Lower lobe of right lung (tissue), 2 donors: Measurements from ENCODE around the gene ATG101. TPM values are rescaled to one million over a fixed set of nuclear protein-coding genes. Genes with fewer than 3 reads are reported as not detected.

ENCODE experiments used
- ATAC-seq, 2 donors: fragments of 200-7000 bp; cut with Tn5 transposase; one replicate each; pipeline ENCODE4 v1.9.1; 2020 to 2022; ENCODE audit warnings: mild to moderate bottlenecking in 2 of 2, moderate library complexity in 2 of 2
- DNase-seq: peaks from one replicate; pipeline ENCODE4 v3.0.0-alpha.2; 2020
- H3K27ac ChIP-seq: fragments of 200-600 bp; one replicate; pipeline ENCODE4 v1.8.0; 2022
- H3K27me3 ChIP-seq: fragments of 200-600 bp; one replicate; pipeline ENCODE4 v1.8.0; 2022; ENCODE audit warnings: low read depth
- H3K36me3 ChIP-seq: fragments of 200-600 bp; one replicate; pipeline ENCODE4 v1.8.0; 2022; ENCODE audit warnings: mild to moderate bottlenecking
- H3K4me1 ChIP-seq: fragments of 200-600 bp; one replicate; pipeline ENCODE4 v1.8.0; 2022
- H3K4me3 ChIP-seq: fragments of 200-600 bp; one replicate; pipeline ENCODE4 v1.8.0; 2022; ENCODE audit warnings: mild to moderate bottlenecking
- H3K9me3 ChIP-seq: fragments of 200-600 bp; one replicate; pipeline ENCODE4 v1.8.0; 2022
- intact Hi-C: fragments of 100-400 bp; cut with DNase I; formaldehyde crosslinking; loops from one replicate; pipeline ENCODE4 v1.11.0; 2022
- long read RNA-seq: library from polyadenylated mRNA; unstranded; transcript quantifications from one replicate; pipeline ENCODE4 v2.0.0, GENCODE V29; 2021
- total RNA-seq: library from RNA; stranded (reverse); fragmentation: NEBNext Ultra II Directional; extraction: Animal tissue kit (Norgen Biotek cat#: 25700); gene quantifications from one replicate; pipeline ENCODE4 v1.2.1, GENCODE V29; 2021
- TF ChIP-seq, protein P1 (sequence below): fragments of 200-600 bp; IDR thresholded peaks from one replicate; pipeline ENCODE4 v1.8.0; 2022; ENCODE audit warnings: antibody characterized with exemption, mild to moderate bottlenecking
- donor health status: DM: no; HTN: yes; CAD: no; lungs with severe emphysema.

ATG101 gene, protein sequence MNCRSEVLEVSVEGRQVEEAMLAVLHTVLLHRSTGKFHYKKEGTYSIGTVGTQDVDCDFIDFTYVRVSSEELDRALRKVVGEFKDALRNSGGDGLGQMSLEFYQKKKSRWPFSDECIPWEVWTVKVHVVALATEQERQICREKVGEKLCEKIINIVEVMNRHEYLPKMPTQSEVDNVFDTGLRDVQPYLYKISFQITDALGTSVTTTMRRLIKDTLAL
- total RNA-seq, result 31.8 TPM
- long read RNA-seq, transcript ATG101-201 (4 exons, 1,439 nt), result major isoform, 61 of 72 reads
- long read RNA-seq, partial matches to known transcripts, result 7 of 72 reads
- long read RNA-seq, other reads (novel, unspliced or antisense), result 2 of 72 reads

DNA sequence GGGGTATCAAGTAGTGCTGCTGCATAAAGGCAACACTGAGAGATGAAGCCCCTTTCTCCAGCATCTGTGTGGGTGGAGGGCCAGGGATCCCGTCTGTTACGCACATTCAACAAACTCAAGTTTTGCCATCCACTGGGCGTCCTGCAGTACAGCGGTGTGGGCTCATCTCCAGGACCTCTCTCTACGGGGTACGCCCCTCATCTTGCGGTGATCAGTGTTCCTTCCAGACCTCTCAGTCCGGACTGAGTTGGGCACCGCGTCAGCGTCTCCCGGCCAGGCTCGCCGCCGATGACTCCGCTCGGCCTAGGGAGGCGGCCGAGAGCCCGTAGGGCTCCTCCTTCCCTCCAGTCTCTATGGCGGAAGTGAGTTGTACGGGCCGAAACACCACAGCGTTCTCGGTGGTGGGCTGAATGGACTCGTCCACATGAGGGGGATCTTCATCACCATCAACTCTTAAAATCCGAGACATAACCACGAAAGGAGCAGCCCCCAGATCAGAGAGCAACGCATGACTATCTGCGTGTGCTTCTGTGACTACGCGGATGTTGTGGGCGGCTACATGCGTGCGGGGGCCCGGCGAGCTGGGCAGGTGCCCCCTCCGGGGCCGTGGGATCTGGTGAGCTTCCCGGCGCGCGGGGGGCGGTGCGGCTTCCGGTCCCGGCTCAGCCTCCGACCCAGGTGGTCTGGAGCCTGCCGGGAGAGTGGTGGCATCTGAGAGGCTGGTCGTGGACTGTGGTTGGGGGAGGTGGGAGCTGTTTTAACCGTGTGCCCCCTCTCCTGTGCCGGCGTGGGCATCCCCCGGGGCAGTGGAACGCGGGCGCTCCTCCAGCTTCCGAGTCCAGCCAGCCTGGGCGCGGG is at the start of gene ATG101:
ATG101 (plus strand) TSS at position 652 of the 858 bp plus-strand sequence. CDS start 3,673 bp downstream, outside the sequence.
- DNase-seq (peak; percentile 93), ATAC-seq (peak; percentile 98 to 99)
- intact Hi-C loops, result no loop called here
- Histone ChIP-seq H3K9me3 (no peaks in the 10 kb centered on the region), H3K27me3 (no peaks in the 10 kb centered on the region), H3K4me3 (peak within 1 kb of the TSS; percentile 94), H3K27ac (peak within 1 kb of the TSS; percentile 95), H3K36me3 (peaks cover 25% of the 10 kb centered on the region), H3K4me1 (peaks cover 34% of the 10 kb centered on the region)
- TF ChIP-seq, protein P1, sequence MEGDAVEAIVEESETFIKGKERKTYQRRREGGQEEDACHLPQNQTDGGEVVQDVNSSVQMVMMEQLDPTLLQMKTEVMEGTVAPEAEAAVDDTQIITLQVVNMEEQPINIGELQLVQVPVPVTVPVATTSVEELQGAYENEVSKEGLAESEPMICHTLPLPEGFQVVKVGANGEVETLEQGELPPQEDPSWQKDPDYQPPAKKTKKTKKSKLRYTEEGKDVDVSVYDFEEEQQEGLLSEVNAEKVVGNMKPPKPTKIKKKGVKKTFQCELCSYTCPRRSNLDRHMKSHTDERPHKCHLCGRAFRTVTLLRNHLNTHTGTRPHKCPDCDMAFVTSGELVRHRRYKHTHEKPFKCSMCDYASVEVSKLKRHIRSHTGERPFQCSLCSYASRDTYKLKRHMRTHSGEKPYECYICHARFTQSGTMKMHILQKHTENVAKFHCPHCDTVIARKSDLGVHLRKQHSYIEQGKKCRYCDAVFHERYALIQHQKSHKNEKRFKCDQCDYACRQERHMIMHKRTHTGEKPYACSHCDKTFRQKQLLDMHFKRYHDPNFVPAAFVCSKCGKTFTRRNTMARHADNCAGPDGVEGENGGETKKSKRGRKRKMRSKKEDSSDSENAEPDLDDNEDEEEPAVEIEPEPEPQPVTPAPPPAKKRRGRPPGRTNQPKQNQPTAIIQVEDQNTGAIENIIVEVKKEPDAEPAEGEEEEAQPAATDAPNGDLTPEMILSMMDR, result peak; percentile 79

DNA sequence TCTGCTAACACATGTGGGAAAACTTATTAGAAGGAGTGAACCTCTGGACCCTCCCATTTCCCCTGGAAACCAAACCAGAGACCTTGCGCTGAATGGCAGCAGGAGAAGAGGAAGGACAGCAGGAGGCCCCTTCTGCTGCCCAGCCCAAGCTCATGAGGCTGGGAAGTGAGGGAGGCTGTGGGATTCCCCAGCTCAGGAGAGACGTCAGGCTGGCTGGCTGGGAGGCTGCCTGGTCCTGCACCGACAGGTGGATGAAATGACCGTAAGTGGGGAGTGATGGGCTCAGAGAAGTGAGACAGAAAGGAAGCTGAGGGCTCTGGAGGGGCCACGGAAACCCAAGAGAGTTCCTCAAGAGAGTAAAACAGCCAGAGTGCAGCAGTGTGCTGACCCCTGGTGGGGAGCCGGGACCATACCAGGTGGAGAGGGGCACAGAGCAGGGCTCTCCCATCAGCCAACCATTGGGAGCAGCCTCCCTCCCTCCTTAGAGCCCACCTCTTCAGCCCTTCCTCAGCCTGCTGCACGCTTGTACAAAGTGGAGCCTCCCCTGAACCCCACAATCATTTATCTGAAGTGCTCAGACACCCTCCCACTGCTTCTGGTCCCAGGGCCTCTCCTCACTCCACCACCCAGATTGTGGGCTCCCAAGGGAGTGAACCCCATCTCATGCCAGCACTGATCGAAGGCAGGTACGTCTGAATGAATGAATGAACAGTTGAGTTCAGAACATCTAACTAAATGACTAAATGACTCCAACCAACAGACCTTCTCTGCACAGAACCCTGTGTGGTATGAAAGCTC is 49.0 kb upstream of the ATG101 start:
- intact Hi-C loops, result no loop called here
- ATAC-seq, result peak; percentile 17 to 24
- Histone ChIP-seq H3K36me3 (peaks cover 1% of the 10 kb centered on the region), H3K9me3 (no peaks in the 10 kb centered on the region), H3K4me3 (no peak overlapping the region), H3K4me1 (peaks cover 40% of the 10 kb centered on the region), H3K27me3 (no peaks in the 10 kb centered on the region), H3K27ac (no peak overlapping the region)
- DNase-seq, result no peak
- TF ChIP-seq, protein P1, result peak; percentile 66

DNA sequence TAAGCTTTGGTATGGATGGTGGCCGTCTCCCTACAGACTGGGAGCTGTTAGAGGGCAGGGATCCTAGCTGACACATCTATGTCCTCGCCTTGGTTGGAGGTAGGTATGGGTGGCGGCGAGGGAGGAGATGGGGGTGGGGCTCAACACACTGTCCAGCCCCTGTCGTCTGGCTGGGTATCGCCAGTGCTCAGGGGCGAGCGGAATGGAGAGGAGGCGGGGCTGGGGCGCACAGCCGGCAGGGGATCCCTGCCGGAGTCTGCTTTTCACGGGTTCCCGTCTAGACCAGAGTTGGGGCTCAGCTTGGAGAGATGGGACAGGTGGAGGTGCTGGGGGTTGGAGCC is 47.0 kb upstream of the ATG101 start:
- Histone ChIP-seq H3K36me3 (no peaks in the 10 kb centered on the region), H3K4me3 (peak overlapping the region; percentile 63), H3K4me1 (peaks cover 49% of the 10 kb centered on the region), H3K27ac (peak overlapping the region; percentile 39), H3K9me3 (no peaks in the 10 kb centered on the region), H3K27me3 (no peaks in the 10 kb centered on the region)
- ATAC-seq (peak; percentile 1 to 4), DNase-seq (no peak)
- intact Hi-C loops, result no loop called here
- TF ChIP-seq, protein P1, result no peak

DNA sequence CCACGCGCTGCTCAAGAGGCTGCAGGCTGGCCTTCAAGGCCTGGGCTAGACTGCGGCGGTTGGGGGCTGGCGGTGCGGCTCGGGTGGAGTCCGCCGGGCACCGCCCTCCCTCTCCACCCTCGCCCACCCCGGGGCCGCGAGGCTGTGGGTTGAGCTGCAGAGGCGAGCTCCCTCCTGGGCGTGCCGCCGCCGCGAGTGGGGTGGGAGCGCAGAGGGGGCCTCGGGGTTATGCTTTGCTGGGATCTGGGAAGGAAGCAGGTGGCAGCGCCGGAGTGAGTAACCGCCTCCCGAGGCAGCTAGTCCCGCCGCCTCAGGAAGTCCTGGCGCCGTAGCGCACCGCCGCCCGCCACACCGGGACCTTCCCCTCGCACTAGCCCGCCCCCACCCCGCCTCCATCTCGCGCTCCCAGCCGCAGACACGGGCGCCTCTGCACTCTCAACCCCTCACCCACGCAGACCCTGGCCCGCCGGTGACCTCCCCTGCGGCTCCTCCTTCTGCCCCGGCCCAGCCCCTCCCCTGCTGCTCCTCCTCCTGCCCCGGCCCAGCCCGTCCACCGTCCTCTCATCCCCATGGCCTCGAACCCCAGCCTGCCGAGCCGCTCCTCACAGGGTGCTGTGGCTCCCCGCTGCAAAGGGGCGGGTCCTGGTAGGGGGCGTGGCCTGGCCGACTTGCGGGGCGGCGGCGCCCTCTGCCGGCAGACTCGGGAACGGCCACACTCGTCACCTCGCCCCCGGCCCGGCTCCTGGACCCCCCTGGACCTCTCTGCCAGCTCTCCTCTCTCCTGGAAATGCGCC is 46.4 kb upstream of the ATG101 start:
- Histone ChIP-seq H3K4me3 (peak overlapping the region; percentile 63), H3K9me3 (no peaks in the 10 kb centered on the region), H3K36me3 (no peaks in the 10 kb centered on the region), H3K4me1 (peaks cover 49% of the 10 kb centered on the region), H3K27ac (peak overlapping the region; percentile 62), H3K27me3 (no peaks in the 10 kb centered on the region)
- TF ChIP-seq, protein P1, result peak; percentile 97
- intact Hi-C loops, result no loop called here
- ATAC-seq (peak; percentile 81 to 86), DNase-seq (peak; percentile 93)
